Vagina (tissue), 2 donors: ENCODE measurements around the gene TMC3.

Experiments
- POLR2A ChIP-seq, 2 donors: fragments of 450-650 bp; IDR thresholded peaks; one replicate each; pipeline ENCODE4 v1.6.1; 2017; ENCODE audit warnings: antibody characterized with exemption in 2 of 2, mild to moderate bottlenecking in 2 of 2, moderate library complexity in 2 of 2
- TF ChIP-seq, protein P1 (sequence below), 3 experiments: fragments of 450-650 bp in 2 of 3; fragments of 200-600 bp in 1 of 3; sonication (generic) in 1 of 3; IDR thresholded peaks; one replicate each; pipeline ENCODE4 v1.5.1; 2017 to 2019; ENCODE audit warnings: antibody characterized with exemption in 3 of 3, mild to moderate bottlenecking in 2 of 3, moderate library complexity in 2 of 3

DNA sequence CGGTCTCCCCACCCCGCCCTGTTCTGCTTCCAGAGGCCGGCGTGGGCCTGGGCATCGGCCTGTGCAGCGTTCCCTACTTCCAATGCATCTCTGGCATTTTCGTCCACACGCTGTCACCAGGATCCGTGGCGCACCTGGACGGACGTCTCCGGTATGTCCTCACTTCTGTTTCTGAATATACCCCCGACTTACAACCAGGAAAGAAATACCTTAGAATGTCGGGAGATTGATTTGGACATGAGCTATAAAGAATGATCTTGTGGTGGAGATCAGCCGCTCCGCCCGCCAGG lies 91.5 kb downstream of the TMC3 start:
- TF ChIP-seq, protein P1, sequence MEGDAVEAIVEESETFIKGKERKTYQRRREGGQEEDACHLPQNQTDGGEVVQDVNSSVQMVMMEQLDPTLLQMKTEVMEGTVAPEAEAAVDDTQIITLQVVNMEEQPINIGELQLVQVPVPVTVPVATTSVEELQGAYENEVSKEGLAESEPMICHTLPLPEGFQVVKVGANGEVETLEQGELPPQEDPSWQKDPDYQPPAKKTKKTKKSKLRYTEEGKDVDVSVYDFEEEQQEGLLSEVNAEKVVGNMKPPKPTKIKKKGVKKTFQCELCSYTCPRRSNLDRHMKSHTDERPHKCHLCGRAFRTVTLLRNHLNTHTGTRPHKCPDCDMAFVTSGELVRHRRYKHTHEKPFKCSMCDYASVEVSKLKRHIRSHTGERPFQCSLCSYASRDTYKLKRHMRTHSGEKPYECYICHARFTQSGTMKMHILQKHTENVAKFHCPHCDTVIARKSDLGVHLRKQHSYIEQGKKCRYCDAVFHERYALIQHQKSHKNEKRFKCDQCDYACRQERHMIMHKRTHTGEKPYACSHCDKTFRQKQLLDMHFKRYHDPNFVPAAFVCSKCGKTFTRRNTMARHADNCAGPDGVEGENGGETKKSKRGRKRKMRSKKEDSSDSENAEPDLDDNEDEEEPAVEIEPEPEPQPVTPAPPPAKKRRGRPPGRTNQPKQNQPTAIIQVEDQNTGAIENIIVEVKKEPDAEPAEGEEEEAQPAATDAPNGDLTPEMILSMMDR (IDR thresholded peaks at IDR 0.05): no peak
- no peak for TF ChIP-seq POLR2A (IDR thresholded peaks at IDR 0.05)
